H9 (cell line): ENCODE results near the gene SLC4A7. TPM values are rescaled to one million over a fixed set of nuclear protein-coding genes. Genes with fewer than 3 reads are reported as not detected.

ENCODE experiments used
- DNase-seq: peaks from one replicate; pipeline ENCODE4 v3.0.0-alpha.2; 2017
- H2AFZ ChIP-seq: one replicate; pipeline ENCODE4 v1.6.1; 2013; ENCODE audit warnings: mild to moderate bottlenecking, low read length, control low read depth, moderate library complexity
- H2AK5ac ChIP-seq: 2 replicates; pipeline ENCODE4 v1.6.1; 2013; ENCODE audit warnings: low read length, control low read depth, mixed read lengths; ENCODE audit not compliant: insufficient read length
- H2BK120ac ChIP-seq: one replicate; pipeline ENCODE4 v1.6.1; 2013; ENCODE audit warnings: low read depth, mild to moderate bottlenecking, low read length, control low read depth, inconsistent platforms; ENCODE audit not compliant: poor library complexity, severe bottlenecking
- H2BK12ac ChIP-seq: 2 replicates; pipeline ENCODE4 v1.6.1; 2013; ENCODE audit warnings: low read length, control low read depth, mixed read lengths, low read depth; ENCODE audit not compliant: insufficient read length
- H2BK15ac ChIP-seq: 2 replicates; pipeline ENCODE4 v1.6.1; 2013; ENCODE audit warnings: low read depth, low read length, control low read depth
- H2BK20ac ChIP-seq: one replicate; pipeline ENCODE4 v1.6.1; 2013; ENCODE audit warnings: low read depth, mild to moderate bottlenecking, low read length, control low read depth, inconsistent platforms; ENCODE audit not compliant: poor library complexity, severe bottlenecking
- H2BK5ac ChIP-seq: 2 replicates; pipeline ENCODE4 v1.6.1; 2013; ENCODE audit warnings: low read length, control low read depth, mixed read lengths; ENCODE audit not compliant: insufficient read length
- H3K14ac ChIP-seq: 2 replicates; pipeline ENCODE4 v1.6.1; 2013; ENCODE audit warnings: low read length, control low read depth; ENCODE audit not compliant: insufficient read depth
- H3K18ac ChIP-seq: 2 replicates; pipeline ENCODE4 v1.6.1; 2013; ENCODE audit warnings: low read depth, mild to moderate bottlenecking, mixed read lengths, low read length, control low read depth; ENCODE audit not compliant: insufficient read length
- H3K23ac ChIP-seq: 2 replicates; pipeline ENCODE4 v1.6.1; 2013; ENCODE audit warnings: low read length, control low read depth, mixed read lengths, low read depth; ENCODE audit not compliant: insufficient read length
- H3K23me2 ChIP-seq: 2 replicates; pipeline ENCODE4 v1.6.1; 2013; ENCODE audit warnings: low read depth, mild to moderate bottlenecking, mixed read lengths, low read length, control low read depth; ENCODE audit not compliant: insufficient read length, poor library complexity, severe bottlenecking
- H3K27ac ChIP-seq: 2 replicates; pipeline ENCODE4 v1.5.1; 2013; ENCODE audit warnings: low read length, control low read depth, mixed read lengths, low read depth; ENCODE audit not compliant: insufficient read length
- H3K27me3 ChIP-seq: 2 replicates; pipeline ENCODE4 v1.6.1; 2013; ENCODE audit warnings: low read length, control low read depth, inconsistent platforms; ENCODE audit not compliant: insufficient read depth
- H3K4ac ChIP-seq: 2 replicates; pipeline ENCODE4 v1.6.1; 2013; ENCODE audit warnings: low read depth, mild to moderate bottlenecking, control low read depth, inconsistent platforms, low read length, moderate library complexity
- H3K4me1 ChIP-seq: 2 replicates; pipeline ENCODE4 v1.6.1; 2013; ENCODE audit warnings: low read length, control low read depth, inconsistent platforms; ENCODE audit not compliant: insufficient read depth
- H3K4me2 ChIP-seq: 2 replicates; pipeline ENCODE4 v1.6.1; 2013; ENCODE audit warnings: low read length, control low read depth, mixed read lengths; ENCODE audit not compliant: insufficient read length, insufficient read depth
- H3K56ac ChIP-seq: 2 replicates; pipeline ENCODE4 v1.6.1; 2013; ENCODE audit warnings: low read depth, mild to moderate bottlenecking, mixed read lengths, low read length, control low read depth; ENCODE audit not compliant: insufficient read length
- H3K79me1 ChIP-seq: 2 replicates; pipeline ENCODE4 v1.6.1; 2013; ENCODE audit warnings: low read depth, mild to moderate bottlenecking, moderate library complexity, low read length, control low read depth, inconsistent platforms; ENCODE audit not compliant: insufficient read depth, poor library complexity, severe bottlenecking
- H3K79me2 ChIP-seq: 2 replicates; pipeline ENCODE4 v1.6.1; 2013; ENCODE audit warnings: low read length, control low read depth, inconsistent platforms; ENCODE audit not compliant: insufficient read depth
- H3K9ac ChIP-seq: 2 replicates; pipeline ENCODE4 v1.6.1; 2013; ENCODE audit warnings: low read length, control low read depth, mixed read lengths; ENCODE audit not compliant: insufficient read length; ENCODE audit errors: extremely low read depth
- H3K9me3 ChIP-seq: one replicate; pipeline ENCODE4 v1.6.1; 2013; ENCODE audit warnings: low read depth, low read length, inconsistent platforms; ENCODE audit not compliant: control insufficient read depth
- H3T11ph ChIP-seq: one replicate; pipeline ENCODE4 v1.6.1; 2013; ENCODE audit warnings: mild to moderate bottlenecking, low read length, control low read depth, inconsistent platforms
- H4K20me1 ChIP-seq: one replicate; pipeline ENCODE4 v1.6.1; 2013; ENCODE audit not compliant: control insufficient read depth, insufficient read length, insufficient read depth
- H4K5ac ChIP-seq: 2 replicates; pipeline ENCODE4 v1.6.1; 2013; ENCODE audit warnings: low read depth, mild to moderate bottlenecking, mixed read lengths, low read length, control low read depth; ENCODE audit not compliant: insufficient read length
- H4K8ac ChIP-seq: replicated peaks from 2 replicates; pipeline ENCODE4 v1.6.1; 2013; ENCODE audit warnings: low read length, control low read depth, mixed read lengths, low read depth; ENCODE audit not compliant: insufficient read length
- H4K91ac ChIP-seq: 2 replicates; pipeline ENCODE4 v1.6.1; 2013; ENCODE audit warnings: low read depth, mild to moderate bottlenecking, moderate library complexity, mixed read lengths, low read length, control low read depth; ENCODE audit not compliant: insufficient read length
- H3K27ac Mint-ChIP-seq, 3 experiments: 2 replicates in 2 of 3; 3 replicates in 1 of 3; pipeline ENCODE4 v1.8.0; 2020 to 2021; ENCODE audit warnings: mixed read lengths in 3 of 3, mild to moderate bottlenecking in 1 of 3, moderate library complexity in 1 of 3
- H3K27me3 Mint-ChIP-seq: 2 replicates; pipeline ENCODE4 v1.8.0; 2021; ENCODE audit warnings: low read depth, mild to moderate bottlenecking, moderate library complexity, mixed read lengths
- H3K36me3 Mint-ChIP-seq, 3 experiments: 2 replicates in 2 of 3; 3 replicates in 1 of 3; pipeline ENCODE4 v1.8.0; 2020 to 2021; ENCODE audit warnings: low read depth in 3 of 3, mixed read lengths in 3 of 3; ENCODE audit not compliant: insufficient read depth in 1 of 3
- H3K4me1 Mint-ChIP-seq, 2 experiments: 2 replicates each; pipeline ENCODE4 v1.8.0; 2020; ENCODE audit warnings: mixed read lengths in 2 of 2
- H3K4me3 Mint-ChIP-seq, 2 experiments: 2 replicates in 1 of 2; 3 replicates in 1 of 2; pipeline ENCODE4 v1.8.0; 2020 to 2021; ENCODE audit warnings: mild to moderate bottlenecking in 2 of 2, mixed read lengths in 2 of 2, moderate library complexity in 1 of 2
- H3K9me3 Mint-ChIP-seq, 2 experiments: 2 replicates in 1 of 2; 3 replicates in 1 of 2; pipeline ENCODE4 v1.8.0; 2020; ENCODE audit warnings: mild to moderate bottlenecking in 2 of 2, mixed read lengths in 2 of 2, moderate library complexity in 1 of 2
- whole genome bisulfite sequencing: extraction: QIAGEN DNeasy Blood & Tissue Kit; methylation state at CpG from one replicate; pipeline ENCODE4 v1.1.7; 2013; ENCODE audit warnings: missing lambda C conversion rate, low lambda C conversion rate, mixed read lengths; ENCODE audit not compliant: insufficient read length; ENCODE audit errors: extremely low coverage; 5-methylcytosine and 5-hydroxymethylcytosine counted together
- total RNA-seq: library from RNA; stranded (reverse); gene quantifications from 2 replicates; pipeline ENCODE4 v1.2.1, GENCODE V29; 2021
- TF ChIP-seq, protein P1 (sequence below): fragments of 200-600 bp; sonication (generic); conservative IDR thresholded peaks from 3 replicates; pipeline ENCODE4 v1.8.0; 2021; ENCODE audit warnings: antibody characterized with exemption, mild to moderate bottlenecking

The SLC4A7 gene
- total RNA-seq, 1 experiment from 2014 or later, result 46.1 TPM

GRCh38 chr3:27533261-27533607 lies 49.0 kb upstream of the SLC4A7 start:
- Histone ChIP-seq H2AK5ac (no peak overlapping the region), H2BK20ac (no peak overlapping the region), H2BK5ac (peak overlapping the region; percentile 22), H3K27ac (peak overlapping the region; percentile 68), H4K8ac (peak overlapping the region; percentile 37), H3K4ac (no peak overlapping the region), H3K79me2 (no peaks in the 10 kb centered on the region), H3K18ac (peak overlapping the region; percentile 27), H4K5ac (no peak overlapping the region), H3K56ac (no peak overlapping the region), H3T11ph (no peak overlapping the region), H3K79me1 (no peaks in the 10 kb centered on the region), H3K23ac (no peak overlapping the region), H3K23me2 (no peaks in the 10 kb centered on the region), H3K9me3 (no peaks in the 10 kb centered on the region), H3K9ac (peak overlapping the region; percentile 34), H2BK120ac (no peak overlapping the region), H4K91ac (no peak overlapping the region), H2AFZ (no peak overlapping the region), H4K20me1 (no peaks in the 10 kb centered on the region), H3K14ac (peak overlapping the region; percentile 52), H2BK12ac (peak overlapping the region; percentile 63), H3K4me2 (peak overlapping the region; percentile 16), H3K27me3 (no peaks in the 10 kb centered on the region), H2BK15ac (no peak overlapping the region), H3K4me1 (peaks cover 17% of the 10 kb centered on the region; the same call in 1 of the 2 replicates)
- TF ChIP-seq, protein P1, sequence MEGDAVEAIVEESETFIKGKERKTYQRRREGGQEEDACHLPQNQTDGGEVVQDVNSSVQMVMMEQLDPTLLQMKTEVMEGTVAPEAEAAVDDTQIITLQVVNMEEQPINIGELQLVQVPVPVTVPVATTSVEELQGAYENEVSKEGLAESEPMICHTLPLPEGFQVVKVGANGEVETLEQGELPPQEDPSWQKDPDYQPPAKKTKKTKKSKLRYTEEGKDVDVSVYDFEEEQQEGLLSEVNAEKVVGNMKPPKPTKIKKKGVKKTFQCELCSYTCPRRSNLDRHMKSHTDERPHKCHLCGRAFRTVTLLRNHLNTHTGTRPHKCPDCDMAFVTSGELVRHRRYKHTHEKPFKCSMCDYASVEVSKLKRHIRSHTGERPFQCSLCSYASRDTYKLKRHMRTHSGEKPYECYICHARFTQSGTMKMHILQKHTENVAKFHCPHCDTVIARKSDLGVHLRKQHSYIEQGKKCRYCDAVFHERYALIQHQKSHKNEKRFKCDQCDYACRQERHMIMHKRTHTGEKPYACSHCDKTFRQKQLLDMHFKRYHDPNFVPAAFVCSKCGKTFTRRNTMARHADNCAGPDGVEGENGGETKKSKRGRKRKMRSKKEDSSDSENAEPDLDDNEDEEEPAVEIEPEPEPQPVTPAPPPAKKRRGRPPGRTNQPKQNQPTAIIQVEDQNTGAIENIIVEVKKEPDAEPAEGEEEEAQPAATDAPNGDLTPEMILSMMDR, result no peak
- Mint-ChIP-seq H3K9me3 (no peaks in the 10 kb centered on the region), H3K27me3 (no peaks in the 10 kb centered on the region), H3K4me1 (peaks cover 57 to 59% of the 10 kb centered on the region in 2 experiments), H3K27ac (peak overlapping the region; percentile 98 to 99 (median 99)), H3K36me3 (no peaks in the 10 kb centered on the region), H3K4me3 (peak overlapping the region; percentile 14 to 64)
- DNase-seq, result peak; percentile 50
- WGBS, result no CpG with 5 or more reads among the region's 4 CpGs
